Gastrocnemius medialis (tissue), 4 donors: ENCODE results near the gene KIRREL3.

Source experiments
- POLR2A ChIP-seq, 2 donors: fragments of 450-650 bp; IDR thresholded peaks; one replicate each; pipeline ENCODE4 v1.6.1; 2017; ENCODE audit warnings: antibody characterized with exemption in 2 of 2, mild to moderate bottlenecking in 2 of 2, moderate library complexity in 2 of 2
- TF ChIP-seq, protein P1 (sequence below), 5 experiments: fragments of 450-650 bp in 3 of 5; fragments of 200-600 bp in 2 of 5; sonication (generic) in 2 of 5; IDR thresholded peaks in 4 of 5; conservative IDR thresholded peaks in 1 of 5; 1 replicate in 4 of 5; 2 replicates in 1 of 5; pipeline ENCODE4 v1.5.1; 2016 to 2019; ENCODE audit warnings: antibody characterized with exemption in 5 of 5, mild to moderate bottlenecking in 3 of 5, moderate library complexity in 3 of 5

DNA sequence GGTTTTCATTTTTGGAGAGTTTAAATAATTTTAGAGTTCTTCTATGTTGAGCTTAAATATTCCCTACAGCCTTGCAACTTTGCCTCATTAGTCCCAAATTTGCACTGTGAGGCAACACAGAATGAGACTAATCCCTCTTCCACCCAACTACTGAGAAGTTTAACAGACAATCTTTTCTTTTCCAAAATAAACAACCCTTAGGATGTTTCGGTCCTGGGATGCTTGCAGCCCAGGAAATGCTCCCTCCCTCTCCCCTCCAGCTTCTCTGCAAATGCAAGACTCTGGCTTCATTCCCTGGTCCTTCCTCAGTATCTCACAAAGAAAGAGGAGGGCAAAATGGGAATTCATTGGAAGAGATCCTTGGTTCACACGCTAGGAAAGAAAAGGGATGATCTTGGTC lies 422.5 kb downstream of the KIRREL3 start:
- TF ChIP-seq, protein P1, sequence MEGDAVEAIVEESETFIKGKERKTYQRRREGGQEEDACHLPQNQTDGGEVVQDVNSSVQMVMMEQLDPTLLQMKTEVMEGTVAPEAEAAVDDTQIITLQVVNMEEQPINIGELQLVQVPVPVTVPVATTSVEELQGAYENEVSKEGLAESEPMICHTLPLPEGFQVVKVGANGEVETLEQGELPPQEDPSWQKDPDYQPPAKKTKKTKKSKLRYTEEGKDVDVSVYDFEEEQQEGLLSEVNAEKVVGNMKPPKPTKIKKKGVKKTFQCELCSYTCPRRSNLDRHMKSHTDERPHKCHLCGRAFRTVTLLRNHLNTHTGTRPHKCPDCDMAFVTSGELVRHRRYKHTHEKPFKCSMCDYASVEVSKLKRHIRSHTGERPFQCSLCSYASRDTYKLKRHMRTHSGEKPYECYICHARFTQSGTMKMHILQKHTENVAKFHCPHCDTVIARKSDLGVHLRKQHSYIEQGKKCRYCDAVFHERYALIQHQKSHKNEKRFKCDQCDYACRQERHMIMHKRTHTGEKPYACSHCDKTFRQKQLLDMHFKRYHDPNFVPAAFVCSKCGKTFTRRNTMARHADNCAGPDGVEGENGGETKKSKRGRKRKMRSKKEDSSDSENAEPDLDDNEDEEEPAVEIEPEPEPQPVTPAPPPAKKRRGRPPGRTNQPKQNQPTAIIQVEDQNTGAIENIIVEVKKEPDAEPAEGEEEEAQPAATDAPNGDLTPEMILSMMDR (IDR thresholded peaks at IDR 0.05 in 4 of 5, conservative IDR thresholded peaks at IDR 0.05 in 1 of 5) = no peak
- TF ChIP-seq POLR2A (IDR thresholded peaks at IDR 0.05) = no peak
